ENCODE data around the gene DSN1. TPM values are rescaled to one million over a fixed set of nuclear protein-coding genes. Genes with fewer than 3 reads are reported as not detected.

DSN1 gene
- total and polyA plus RNA-seq, 2 experiments from 2014 or later, result 19.4 to 26.4 TPM

GRCh38 chr20:36756496-36756895 is 17.1 kb downstream of the DSN1 start:
- no peak for TF ChIP-seq ZNF114 (CRISPR knock-in tag; IDR thresholded peaks at IDR 0.05)
- no peak for TF ChIP-seq CTCF (conservative IDR thresholded peaks at IDR 0.05; ENCODE audit: low read depth in 2 of 2)
- TF ChIP-seq REST (IDR thresholded peaks at IDR 0.05; ENCODE audit: unreplicated experiment), result no peak
- TF ChIP-seq CREB1 (CRISPR knock-in tag; IDR thresholded peaks at IDR 0.05; ENCODE audit: low read depth), result no peak
- TF ChIP-seq EZH2phosphoT487 (IDR thresholded peaks at IDR 0.05; ENCODE audit: unreplicated experiment), result no peak
- no peak for TF ChIP-seq EZH2 (IDR thresholded peaks at IDR 0.05; ENCODE audit: low read depth, unreplicated experiment)
- TF ChIP-seq JUNB (IDR thresholded peaks at IDR 0.05; ENCODE audit: unreplicated experiment), result no peak
- no peak for TF ChIP-seq ZNF331 (CRISPR knock-in tag; IDR thresholded peaks at IDR 0.05; ENCODE audit: low read depth)
- TF ChIP-seq, protein P1, sequence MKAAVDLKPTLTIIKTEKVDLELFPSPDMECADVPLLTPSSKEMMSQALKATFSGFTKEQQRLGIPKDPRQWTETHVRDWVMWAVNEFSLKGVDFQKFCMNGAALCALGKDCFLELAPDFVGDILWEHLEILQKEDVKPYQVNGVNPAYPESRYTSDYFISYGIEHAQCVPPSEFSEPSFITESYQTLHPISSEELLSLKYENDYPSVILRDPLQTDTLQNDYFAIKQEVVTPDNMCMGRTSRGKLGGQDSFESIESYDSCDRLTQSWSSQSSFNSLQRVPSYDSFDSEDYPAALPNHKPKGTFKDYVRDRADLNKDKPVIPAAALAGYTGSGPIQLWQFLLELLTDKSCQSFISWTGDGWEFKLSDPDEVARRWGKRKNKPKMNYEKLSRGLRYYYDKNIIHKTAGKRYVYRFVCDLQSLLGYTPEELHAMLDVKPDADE (IDR thresholded peaks at IDR 0.05), result no peak
- TF ChIP-seq STAT1 (IDR thresholded peaks at IDR 0.05; ENCODE audit: unreplicated experiment), result no peak
- TF ChIP-seq NANOG (IDR thresholded peaks at IDR 0.05; ENCODE audit: borderline replicate concordance), result no peak
- TF ChIP-seq, protein P2, sequence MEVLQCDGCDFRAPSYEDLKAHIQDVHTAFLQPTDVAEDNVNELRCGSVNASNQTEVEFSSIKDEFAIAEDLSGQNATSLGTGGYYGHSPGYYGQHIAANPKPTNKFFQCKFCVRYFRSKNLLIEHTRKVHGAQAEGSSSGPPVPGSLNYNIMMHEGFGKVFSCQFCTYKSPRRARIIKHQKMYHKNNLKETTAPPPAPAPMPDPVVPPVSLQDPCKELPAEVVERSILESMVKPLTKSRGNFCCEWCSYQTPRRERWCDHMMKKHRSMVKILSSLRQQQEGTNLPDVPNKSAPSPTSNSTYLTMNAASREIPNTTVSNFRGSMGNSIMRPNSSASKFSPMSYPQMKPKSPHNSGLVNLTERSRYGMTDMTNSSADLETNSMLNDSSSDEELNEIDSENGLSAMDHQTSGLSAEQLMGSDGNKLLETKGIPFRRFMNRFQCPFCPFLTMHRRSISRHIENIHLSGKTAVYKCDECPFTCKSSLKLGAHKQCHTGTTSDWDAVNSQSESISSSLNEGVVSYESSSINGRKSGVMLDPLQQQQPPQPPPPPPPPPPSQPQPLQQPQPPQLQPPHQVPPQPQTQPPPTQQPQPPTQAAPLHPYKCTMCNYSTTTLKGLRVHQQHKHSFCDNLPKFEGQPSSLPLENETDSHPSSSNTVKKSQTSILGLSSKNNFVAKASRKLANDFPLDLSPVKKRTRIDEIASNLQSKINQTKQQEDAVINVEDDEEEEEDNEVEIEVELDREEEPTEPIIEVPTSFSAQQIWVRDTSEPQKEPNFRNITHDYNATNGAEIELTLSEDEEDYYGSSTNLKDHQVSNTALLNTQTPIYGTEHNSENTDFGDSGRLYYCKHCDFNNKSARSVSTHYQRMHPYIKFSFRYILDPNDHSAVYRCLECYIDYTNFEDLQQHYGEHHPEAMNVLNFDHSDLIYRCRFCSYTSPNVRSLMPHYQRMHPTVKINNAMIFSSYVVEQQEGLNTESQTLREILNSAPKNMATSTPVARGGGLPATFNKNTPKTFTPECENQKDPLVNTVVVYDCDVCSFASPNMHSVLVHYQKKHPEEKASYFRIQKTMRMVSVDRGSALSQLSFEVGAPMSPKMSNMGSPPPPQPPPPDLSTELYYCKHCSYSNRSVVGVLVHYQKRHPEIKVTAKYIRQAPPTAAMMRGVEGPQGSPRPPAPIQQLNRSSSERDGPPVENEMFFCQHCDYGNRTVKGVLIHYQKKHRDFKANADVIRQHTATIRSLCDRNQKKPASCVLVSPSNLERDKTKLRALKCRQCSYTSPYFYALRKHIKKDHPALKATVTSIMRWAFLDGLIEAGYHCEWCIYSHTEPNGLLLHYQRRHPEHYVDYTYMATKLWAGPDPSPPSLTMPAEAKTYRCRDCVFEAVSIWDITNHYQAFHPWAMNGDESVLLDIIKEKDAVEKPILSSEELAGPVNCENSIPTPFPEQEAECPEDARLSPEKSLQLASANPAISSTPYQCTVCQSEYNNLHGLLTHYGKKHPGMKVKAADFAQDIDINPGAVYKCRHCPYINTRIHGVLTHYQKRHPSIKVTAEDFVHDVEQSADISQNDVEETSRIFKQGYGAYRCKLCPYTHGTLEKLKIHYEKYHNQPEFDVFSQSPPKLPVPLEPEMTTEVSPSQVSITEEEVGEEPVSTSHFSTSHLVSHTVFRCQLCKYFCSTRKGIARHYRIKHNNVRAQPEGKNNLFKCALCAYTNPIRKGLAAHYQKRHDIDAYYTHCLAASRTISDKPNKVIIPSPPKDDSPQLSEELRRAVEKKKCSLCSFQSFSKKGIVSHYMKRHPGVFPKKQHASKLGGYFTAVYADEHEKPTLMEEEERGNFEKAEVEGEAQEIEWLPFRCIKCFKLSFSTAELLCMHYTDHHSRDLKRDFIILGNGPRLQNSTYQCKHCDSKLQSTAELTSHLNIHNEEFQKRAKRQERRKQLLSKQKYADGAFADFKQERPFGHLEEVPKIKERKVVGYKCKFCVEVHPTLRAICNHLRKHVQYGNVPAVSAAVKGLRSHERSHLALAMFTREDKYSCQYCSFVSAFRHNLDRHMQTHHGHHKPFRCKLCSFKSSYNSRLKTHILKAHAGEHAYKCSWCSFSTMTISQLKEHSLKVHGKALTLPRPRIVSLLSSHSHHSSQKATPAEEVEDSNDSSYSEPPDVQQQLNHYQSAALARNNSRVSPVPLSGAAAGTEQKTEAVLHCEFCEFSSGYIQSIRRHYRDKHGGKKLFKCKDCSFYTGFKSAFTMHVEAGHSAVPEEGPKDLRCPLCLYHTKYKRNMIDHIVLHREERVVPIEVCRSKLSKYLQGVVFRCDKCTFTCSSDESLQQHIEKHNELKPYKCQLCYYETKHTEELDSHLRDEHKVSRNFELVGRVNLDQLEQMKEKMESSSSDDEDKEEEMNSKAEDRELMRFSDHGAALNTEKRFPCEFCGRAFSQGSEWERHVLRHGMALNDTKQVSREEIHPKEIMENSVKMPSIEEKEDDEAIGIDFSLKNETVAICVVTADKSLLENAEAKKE (CRISPR knock-in tag; IDR thresholded peaks at IDR 0.05), result no peak
- no peak for TF ChIP-seq POLR2AphosphoS5 (IDR thresholded peaks at IDR 0.05; ENCODE audit: low read depth)
- Histone ChIP-seq H2AFZ (no peak overlapping the region), H3F3A (replicated peaks; ENCODE audit: low read depth) (0 out of 2 replicates have a peak, but pooled peaks cover 5% of the 10 kb centered on the region), H4K20me1 (replicated peaks; ENCODE audit: insufficient read depth) (peaks cover 6% of the 10 kb centered on the region; the same call in 1 of the 2 replicates), H3K27me3 (ENCODE audit: insufficient read depth) (no peaks in the 10 kb centered on the region), H3K4me3 (no peak overlapping the region), H3K9me2 (ENCODE audit: insufficient read depth) (no peaks in the 10 kb centered on the region), H3K4me1 (ENCODE audit: insufficient read depth) (no peaks in the 10 kb centered on the region), H3K27ac (ENCODE audit: low read depth) (no peak overlapping the region), H3K79me2 (replicated peaks; ENCODE audit: insufficient read depth) (no peaks in the 10 kb centered on the region), H3K4me2 (no peak overlapping the region), H3K36me3 (ENCODE audit: insufficient read depth) (peaks cover 42% of the 10 kb centered on the region; the same call in 1 of the 2 replicates)
- H3K4me1 Mint-ChIP-seq, result no peaks in the 10 kb centered on the region
- H3K27ac Mint-ChIP-seq, result no peak overlapping the region
- H3K27me3 Mint-ChIP-seq (ENCODE audit: insufficient read depth, low read depth, poor library complexity), result peaks cover 3% of the 10 kb centered on the region
- no peak for ATAC-seq
- no peak for DNase-seq (ENCODE audit: low spot score)
- H3K4me3 Mint-ChIP-seq, result no peak overlapping the region
- no peaks in the 10 kb centered on the region for H3K9me3 Mint-ChIP-seq
- H3K36me3 Mint-ChIP-seq (ENCODE audit: low read depth), result peaks cover 65% of the 10 kb centered on the region
